HG02943 (cell line): ENCODE measurements around the gene SYT1.
"Not testable (repeated sequence)": the region's sequence is repeated elsewhere in the genome, so short reads cannot be mapped to it uniquely, and the experiment has no call there.

Experiments used
- ATAC-seq: cut with Tn5 transposase; IDR thresholded peaks from one replicate; pipeline ENCODE4 v1.9.1; 2021; ENCODE audit warnings: mild to moderate bottlenecking, low read depth, moderate library complexity; ENCODE audit not compliant: unreplicated experiment

Gene SYT1

DNA sequence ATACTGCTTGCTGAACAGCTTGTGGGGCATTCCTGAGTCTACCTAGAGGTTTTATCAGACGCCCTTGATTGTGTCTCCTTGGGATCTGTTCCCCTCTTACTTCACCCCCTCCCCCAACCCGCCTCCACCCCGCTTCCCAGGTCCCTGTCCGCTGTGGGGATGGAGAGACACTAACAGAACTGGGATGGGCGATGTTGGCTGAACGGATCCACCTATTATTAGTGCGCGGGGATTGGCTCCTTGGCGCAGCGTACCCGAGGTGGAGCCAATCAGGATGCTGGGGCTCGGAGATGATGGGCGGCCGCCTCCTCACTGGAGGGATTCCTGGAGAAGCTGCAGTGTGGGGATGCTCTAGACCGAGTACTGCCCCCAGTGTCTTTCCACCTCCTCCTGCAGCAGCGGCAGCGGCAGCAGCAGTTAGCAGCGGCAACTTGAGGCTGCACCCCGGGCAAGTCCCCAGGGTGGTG is at the start of gene SYT1:
Gene SYT1 (plus strand): TSS at position 372 of the 467 bp plus-strand sequence.
- ATAC-seq: no peak

DNA sequence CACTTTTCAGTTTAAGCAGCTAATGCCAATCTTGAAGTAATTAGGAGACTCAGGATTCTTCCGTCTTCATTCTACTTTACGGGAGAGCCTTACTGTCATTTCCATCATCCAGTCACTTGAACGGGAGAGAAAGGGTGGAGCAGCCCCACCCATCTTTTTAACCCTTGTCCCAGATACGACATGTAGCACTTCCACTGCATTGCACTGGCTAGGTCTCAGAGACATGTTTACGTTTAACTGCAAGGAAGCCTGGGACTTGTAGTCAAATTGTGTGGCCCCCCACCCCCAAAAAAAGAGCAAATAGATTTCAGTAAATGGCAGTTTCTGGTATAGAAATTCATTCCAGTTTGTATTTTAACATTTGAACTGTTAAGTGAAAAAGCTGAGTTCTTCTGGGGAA is 46.1 kb upstream of the SYT1 start:
- ATAC-seq: no peak

DNA sequence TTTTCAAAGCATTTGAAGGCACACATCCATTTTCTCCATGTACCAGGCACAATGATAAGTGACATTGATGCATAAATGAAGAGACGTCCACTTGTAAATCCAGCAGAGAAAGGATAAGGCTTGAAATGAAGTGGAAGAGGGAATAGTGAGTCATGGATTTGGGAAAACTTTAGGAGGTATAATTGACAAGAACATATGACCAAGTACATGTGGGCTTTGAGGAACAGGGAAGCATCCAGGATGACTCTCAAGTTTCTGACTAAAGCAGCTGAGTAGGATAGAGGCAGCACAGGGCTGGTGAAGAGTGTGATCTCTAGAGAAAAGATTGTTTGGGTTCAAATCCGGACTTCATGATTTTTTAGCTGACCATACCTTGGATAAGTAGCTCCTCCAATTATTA is 43.6 kb upstream of the SYT1 start:
- ATAC-seq: no peak

DNA sequence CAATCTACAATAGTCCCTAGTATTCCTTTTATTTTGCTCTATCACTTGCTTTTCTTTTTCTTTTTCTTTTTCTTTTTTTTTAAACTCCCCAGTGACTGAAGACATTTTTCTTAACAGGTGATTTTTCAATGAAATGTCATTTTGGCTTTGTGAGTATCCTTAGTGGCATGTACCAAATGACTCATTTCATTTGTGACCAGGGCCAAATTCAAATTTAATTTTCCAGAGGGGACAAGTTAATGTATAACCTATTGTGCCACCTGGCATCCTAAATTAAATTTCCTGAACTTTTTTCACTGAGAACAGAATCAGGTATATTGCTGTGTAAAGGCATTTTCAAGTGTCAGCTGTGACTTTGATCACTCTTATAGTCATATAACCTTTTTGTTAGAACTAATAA is 39.7 kb upstream of the SYT1 start:
- no peak for ATAC-seq

DNA sequence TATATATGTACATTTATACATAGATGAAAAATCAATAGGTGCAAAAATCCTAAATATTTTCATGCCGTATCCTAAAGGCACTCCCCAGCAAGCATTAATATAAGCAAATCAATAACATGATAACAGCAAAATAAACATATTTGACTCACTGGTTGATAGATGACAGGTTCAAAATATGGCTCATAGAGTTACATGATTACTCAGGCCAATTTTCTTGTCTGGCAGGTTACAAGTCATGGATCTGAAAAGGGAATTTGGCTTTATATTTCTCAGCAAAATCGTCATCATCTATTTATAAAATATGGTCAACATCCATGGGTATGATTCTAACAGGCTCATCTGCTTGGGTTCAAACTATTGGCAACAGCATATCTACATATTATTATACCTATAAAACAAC is 34.9 kb upstream of the SYT1 start:
- no peak for ATAC-seq

DNA sequence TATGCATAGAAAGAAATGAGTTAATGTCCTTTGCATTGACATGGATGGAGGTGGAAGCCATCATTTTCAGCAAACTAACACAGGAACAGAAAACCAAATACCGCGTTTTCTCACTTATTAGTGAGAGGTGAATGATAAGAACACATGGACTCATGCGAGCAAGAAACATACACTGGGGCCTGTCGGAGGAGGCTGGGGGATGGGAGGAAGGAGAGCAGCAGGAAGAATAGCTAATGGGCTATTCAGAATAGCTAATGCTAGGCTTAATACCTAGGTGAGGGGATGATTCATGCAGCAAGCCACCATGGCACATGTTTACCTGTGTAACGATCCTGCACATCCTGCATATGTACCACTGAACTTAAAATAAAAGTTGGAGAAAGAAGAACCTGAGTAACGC is 29.1 kb upstream of the SYT1 start:
- no peak for ATAC-seq

DNA sequence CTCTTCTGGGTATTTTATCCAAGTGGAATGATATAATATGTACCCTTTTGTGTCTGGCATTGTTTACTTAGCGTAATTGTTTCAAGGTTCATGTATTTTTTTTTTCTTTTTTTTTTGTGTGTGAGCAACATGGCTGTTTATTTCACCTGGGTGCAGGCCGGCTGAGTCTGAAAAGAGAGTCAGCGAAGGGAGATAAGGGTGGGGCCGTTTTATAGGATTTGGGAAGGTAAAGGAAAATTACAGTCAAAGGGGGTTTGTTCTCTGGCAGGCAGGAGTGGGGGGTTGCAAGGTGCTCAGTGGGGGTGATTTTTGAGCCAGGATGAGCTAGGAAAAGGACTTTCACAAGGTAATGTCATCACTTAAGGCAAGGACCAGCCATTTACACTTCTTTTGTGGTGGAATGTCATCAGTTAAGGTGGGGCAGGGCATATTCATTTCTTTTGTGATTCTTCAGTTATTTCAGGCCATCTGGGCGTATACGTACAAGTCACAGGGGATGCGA is 24.0 kb upstream of the SYT1 start:
- not testable (repeated sequence) for ATAC-seq

DNA sequence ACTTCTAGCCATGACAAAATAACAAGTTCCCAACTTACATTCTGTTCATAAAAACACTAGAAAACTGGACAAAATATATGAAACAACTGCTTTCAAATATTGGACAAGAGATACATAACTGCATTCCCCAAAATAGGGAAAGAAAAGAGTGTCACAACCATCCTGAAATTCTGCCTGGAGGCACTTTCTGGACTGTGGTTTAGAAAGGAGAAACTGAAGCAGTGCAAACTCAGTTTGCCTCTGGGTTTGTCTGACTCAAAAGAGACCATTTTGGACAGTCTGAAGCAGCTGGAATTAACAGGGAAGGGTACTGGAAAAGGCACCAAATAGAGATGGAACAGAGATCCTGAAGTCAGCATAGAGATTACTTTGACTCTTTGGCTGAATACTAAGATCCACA is 11.3 kb upstream of the SYT1 start:
- ATAC-seq: no peak

DNA sequence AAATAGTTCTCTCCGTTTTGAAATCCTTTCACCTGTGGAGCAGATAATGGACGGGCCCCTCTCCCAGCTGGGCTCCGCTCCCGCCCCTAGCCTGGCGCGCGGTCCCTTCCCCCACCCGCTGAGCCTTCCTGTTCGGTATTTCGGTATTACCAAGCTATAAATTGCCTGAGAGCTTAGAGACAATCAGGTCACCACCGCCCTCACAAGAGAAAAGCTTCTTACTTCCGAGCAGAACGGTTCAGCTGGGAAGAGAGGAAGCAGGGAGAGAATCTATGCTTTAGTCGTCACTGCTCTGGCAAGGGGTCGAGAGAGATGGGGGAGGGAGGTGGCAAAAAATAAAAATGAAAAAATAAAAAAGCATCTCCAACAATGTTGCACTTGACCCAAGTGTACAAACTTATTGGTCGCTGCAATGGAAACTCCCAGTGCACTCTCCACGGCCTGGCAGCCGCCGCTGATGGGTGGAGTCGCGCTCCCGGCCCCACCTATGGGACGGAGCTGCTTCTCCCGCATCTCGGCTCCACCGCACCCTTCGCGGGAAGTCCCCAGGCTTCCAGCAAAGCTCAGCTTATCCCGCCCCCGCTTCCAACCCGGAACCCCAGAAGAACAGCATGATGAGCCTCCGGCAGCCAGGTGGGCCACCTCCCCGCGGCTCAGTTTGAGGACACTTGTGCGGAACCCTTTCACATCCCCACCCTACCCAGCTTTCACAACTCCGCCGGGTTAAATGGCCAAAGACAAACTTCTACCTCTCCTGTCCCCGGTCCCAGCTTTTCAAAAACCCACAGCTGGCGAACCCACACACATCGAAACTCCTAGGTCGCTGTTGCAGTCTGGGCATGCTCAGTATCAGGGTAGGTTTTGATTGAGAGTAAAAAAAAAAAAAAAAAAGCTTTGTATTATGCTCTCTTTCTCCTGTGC is 832 bp upstream of the SYT1 start:
- peak; percentile 55 for ATAC-seq

DNA sequence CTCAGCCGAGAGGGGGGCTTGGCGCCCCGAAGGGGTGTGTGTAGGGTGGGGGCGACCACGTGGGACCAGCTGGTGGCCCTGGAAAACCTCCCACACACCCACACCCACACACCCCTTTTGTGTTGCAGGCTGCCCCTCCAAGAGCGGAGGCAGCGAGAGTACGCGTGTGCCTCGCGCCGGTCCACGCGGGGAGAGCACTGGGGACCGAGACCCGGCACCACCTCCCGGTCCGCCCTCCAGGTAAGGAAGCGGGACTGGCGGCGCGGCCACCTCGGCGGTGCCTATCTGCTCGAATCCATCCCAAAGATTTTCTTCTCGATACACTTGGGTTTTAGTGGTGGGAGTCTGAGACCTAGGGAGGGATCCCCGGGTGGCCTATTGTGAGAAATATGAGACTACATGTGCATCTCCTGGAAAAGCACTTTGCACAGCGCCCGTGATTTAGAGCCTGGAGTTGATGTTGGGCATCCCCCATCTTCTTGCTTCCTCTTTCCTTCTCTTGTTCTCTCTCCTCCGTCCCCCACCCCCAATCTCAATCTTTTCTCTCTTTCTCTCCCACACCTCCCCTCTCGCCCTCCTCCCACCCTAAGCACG is 393 bp downstream of the SYT1 start:
- ATAC-seq: no peak

DNA sequence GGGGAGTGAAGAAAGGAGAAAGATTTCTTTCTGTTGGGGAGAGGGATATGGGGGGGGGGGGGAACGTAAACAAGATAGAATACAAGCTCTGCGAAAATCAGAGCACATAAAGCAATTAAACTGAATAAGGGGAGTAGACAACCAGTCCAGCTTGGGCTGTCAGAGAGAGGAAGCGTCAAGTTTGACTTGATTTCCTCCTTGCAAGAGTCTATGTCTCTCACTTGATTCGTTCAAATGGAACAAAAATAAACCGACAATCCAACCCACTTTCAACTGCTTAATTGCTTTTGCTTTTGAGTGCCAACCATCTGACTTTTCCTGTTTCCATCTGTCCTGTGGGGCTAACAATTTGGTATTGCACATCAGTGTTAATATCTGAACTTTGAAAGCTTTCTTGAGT is 942 bp downstream of the SYT1 start:
- no peak for ATAC-seq

DNA sequence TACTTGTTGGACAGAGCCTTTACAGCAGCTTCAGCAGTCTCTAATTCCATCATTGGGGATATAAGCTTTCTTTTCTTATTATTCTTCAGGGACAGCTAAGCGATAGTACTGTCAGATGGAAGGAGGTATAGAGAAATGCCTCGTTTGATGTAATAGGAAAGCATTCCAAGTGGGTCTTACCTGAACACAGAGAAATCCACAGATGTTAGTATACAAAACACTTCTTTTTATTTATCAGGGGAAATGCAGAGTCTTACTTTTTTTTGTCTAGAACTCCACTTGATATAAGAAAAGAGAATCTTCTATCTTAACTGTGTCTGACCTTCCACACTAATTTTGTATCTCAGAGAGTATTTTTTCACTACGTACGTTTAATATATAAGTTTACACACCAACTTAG is 1.9 kb downstream of the SYT1 start:
- ATAC-seq: no peak

DNA sequence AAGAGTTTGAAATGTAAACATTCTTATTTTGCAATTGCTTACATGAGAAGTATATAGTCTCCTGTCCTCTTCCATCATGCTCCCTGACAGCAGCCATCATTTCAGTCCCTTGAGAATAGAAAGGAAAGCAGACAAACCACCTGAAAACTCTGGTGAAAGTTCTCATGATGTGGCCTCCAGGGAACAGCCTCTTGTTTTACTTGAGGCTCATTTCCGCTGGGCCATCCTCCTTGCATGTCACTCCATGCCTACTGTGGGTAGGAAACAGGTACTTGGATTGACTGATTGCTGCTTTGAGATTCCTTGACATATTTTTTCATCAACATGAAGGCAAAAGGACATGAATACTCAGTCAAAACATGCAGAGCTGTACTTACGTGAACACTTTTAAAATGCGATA is 6.0 kb downstream of the SYT1 start:
- ATAC-seq: no peak

DNA sequence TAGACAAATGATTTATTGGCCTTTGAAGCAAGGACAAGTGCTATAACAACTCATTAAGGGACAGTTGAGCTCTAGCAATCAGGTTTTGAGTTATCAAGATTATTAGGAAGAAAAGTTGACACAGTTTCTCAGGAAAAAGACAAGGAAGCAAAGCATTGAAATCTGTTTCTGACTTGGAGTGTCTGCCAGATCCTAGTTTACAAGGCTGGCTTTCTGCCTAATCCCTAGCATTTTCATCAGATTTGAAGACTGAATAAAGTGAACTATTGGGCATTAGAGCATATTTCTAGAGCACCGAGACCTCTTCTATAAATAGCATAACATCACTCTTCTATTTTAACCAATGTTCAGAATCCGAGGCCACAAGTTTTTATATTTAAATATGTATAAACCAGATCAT is 7.0 kb downstream of the SYT1 start:
- ATAC-seq: no peak

DNA sequence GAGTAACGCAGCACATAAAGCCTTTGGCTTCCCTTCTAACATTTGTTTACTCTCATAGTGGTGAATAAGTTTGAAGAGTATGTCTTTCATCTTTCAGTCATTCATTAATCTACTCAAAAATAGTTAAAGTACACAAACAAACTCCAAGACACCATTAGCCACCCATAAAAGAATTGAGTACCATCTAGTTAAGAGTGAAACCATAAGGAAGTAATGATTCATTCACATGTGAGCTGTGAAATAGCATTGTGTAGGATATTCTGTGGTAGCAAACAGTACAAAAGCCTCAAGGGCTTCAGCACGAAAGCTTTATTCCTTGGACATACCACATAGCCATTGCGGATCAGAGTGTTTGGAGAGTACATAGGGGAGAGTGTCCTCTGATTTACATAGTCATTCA is 13.9 kb downstream of the SYT1 start:
- no peak for ATAC-seq

DNA sequence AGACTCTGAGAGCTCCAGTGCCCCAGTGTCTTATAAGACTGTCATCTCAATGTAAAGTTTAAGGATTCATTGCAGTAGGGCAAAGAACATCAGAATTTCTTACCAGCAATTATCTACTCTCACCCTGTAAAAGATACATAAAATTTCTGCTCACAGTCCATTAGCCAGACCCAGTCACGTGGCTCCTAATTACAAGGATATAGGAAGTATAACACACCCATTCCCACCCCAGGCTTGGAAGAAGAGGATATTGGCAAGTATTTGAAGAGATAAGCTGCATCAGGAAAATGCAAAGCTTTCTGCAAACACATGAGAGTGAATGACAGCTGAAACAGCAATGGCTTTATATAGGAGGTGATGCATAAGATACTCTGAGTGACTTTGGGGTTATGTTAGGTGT is 14.3 kb downstream of the SYT1 start:
- ATAC-seq: no peak

DNA sequence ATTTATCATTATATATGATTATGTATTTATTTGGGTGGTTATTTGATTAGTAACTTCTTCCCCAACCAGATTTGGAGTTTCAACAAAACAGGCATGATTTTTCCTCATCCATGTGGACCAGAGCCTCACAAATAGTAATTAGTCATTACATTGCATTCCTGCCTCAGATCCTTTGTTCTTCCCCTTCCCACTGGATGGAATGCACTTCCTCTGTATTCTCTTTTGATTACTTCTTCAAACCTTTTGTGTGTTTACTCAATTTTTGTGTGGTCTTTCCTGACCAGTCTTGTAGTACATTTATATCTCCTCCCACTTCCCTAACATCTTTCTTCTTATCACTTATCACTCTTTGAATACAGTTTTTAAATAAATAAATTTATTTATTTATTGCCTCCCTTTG is 15.5 kb downstream of the SYT1 start:
- ATAC-seq: no peak

DNA sequence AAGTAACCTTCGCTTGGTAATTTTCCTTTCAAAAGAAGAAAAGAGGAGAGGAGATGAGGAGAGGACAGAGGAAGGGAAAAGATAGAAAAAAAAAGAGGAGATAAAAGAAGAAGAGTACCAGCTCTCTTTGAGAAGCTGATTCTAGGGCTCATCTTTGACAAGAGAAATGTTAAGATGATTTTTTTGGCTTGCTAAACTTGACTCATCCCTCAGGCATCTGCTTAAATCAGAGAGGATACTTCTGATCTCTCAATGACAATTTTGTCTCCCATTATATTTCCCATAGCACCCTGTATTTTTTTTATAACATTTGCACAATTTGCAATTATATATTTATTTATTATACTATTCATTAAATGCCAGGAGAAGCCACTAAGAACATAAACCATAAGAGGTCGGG is 17.1 kb downstream of the SYT1 start:
- no peak for ATAC-seq

DNA sequence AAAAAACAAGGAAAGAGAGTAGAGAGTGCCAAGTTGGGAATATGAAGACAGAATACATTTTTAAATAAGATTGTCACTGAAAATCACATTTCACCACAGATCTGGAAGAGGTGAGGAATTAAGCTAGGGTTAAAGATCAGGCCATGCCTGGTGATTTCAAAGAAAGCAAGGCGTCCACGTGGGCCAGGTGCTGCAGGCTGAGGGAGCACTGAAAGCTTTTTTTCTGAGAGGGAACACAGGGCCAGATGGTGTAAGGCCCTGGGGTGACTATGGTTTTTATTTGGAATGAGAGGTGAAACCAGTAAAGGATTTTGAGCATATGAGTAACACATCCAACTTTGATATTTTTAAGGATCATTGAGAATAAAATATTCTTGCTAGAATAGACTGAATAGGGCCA is 20.9 kb downstream of the SYT1 start:
- ATAC-seq: no peak

DNA sequence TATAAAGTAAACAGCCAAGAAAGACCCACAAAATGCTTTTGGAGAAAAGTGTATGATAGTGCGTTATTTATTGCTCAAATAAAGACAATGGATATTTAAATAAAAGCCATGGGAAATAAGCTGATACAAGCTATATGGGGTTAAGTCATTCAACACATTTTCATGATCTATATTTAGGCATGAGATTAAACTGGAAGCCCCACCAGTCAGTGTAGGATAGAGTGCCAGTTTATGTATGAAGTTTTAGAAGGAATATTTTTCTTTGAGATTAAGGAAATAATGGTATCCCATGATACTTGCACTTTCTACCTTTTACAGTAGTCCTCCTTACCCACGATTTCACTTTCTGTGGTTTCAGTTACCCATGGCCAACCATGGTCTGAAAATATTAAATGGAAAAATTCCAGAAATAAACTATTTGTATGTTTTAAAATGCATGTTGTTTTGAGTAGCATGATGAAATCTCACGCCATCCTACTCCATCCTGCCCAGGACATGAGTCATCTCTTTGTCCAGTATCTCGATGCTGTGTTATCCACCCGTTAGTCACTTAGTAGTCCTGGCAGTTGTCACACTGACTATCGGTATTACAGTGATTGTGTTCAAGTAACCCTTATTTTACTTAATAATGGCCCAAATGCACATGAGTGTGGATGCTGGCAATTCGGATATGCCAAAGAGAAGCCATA is 22.3 kb downstream of the SYT1 start:
- ATAC-seq: no peak

DNA sequence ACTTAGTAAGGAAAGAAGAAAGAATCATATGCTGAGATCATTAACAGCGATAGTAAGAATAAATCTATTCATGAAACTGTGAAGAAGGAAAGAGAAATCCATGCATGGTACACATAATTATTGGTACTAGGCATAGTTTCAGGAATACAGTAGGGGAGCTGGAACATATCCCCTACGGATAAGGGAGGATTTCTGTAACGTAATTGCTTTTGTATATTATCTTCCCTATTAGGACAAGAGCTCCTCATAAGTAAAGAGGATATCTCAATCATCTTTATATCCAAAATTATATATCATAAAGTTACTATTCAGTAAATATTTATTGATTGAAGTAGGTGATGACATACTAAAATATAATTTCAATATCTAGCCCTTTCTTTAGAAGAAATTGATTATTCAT is 22.9 kb downstream of the SYT1 start:
- no peak for ATAC-seq
